H1 (cell line): ENCODE results near the gene EN1.

Experiments used
- CBX8 ChIP-seq: fragments of 300-800, 300-1000 bp; sonication (generic); IDR thresholded peaks from 2 replicates; pipeline ENCODE4 v1.7.1; 2016; ENCODE audit warnings: low read depth, low read length, borderline replicate concordance
- CHD1 ChIP-seq: IDR thresholded peaks from 2 replicates; pipeline ENCODE4 v1.6.1; 2012; ENCODE audit warnings: low read depth, low read length, improper control_type of control experiment
- CTCF ChIP-seq, 3 experiments: IDR thresholded peaks; 1 replicate in 2 of 3; 2 replicates in 1 of 3; pipeline versions ENCODE4 v1.5.1 to v1.6.1; 2011; ENCODE audit warnings: low read length in 3 of 3, mild to moderate bottlenecking in 3 of 3, inconsistent platforms in 2 of 3, low read depth in 1 of 3, moderate library complexity in 1 of 3; ENCODE audit not compliant: insufficient read depth in 1 of 3; ENCODE audit errors: control extremely low read depth in 1 of 3
- E2F6 ChIP-seq: IDR thresholded peaks from 2 replicates; pipeline ENCODE4 v1.6.1; 2012; ENCODE audit warnings: inconsistent platforms
- EZH2 ChIP-seq: fragments of 200-600 bp; sonication (generic); IDR thresholded peaks from 2 replicates; pipeline ENCODE4 v1.7.1; 2012; ENCODE audit warnings: low read depth, mild to moderate bottlenecking, moderate library complexity, low read length, inconsistent platforms; ENCODE audit not compliant: severe bottlenecking
- FOSL1 ChIP-seq: IDR thresholded peaks from 2 replicates; pipeline ENCODE4 v1.6.1; 2011; ENCODE audit warnings: mild to moderate bottlenecking, low read depth, low read length, moderate library complexity; ENCODE audit not compliant: insufficient read depth
- GTF2F1 ChIP-seq: IDR thresholded peaks from 2 replicates; pipeline ENCODE4 v1.6.1; 2012; ENCODE audit warnings: low read depth, low read length, improper control_type of control experiment, borderline replicate concordance
- POLR2AphosphoS5 ChIP-seq: IDR thresholded peaks from 2 replicates; pipeline ENCODE4 v1.6.1; 2011; ENCODE audit warnings: low read depth, low read length
- RAD21 ChIP-seq, 2 experiments: IDR thresholded peaks in 1 of 2; conservative IDR thresholded peaks in 1 of 2; 2 replicates each; pipeline ENCODE4 v1.6.1; 2011; ENCODE audit warnings: low read depth in 2 of 2, low read length in 2 of 2, improper control_type of control experiment in 1 of 2, inconsistent platforms in 1 of 2, mild to moderate bottlenecking in 1 of 2, moderate library complexity in 1 of 2
- USF2 ChIP-seq: IDR thresholded peaks from 2 replicates; pipeline ENCODE4 v1.6.1; 2011; ENCODE audit warnings: low read length, improper control_type of control experiment

GRCh38 chr2:118850901-118851415, 3.5 kb upstream of the EN1 start:
- peak; percentile 60 for TF ChIP-seq EZH2
- TF ChIP-seq CTCF (IDR thresholded peaks at IDR 0.05; ENCODE audit: control extremely low read depth in 1 of 3, insufficient read depth in 1 of 3, low read depth in 1 of 3, low read length in 3 of 3): no peak
- TF ChIP-seq CHD1: no peak
- TF ChIP-seq POLR2AphosphoS5: no peak
- no peak for TF ChIP-seq GTF2F1
- TF ChIP-seq CBX8: no peak; the same call in 1 of the 2 replicates
- TF ChIP-seq FOSL1: no peak
- no peak for TF ChIP-seq RAD21 (IDR thresholded peaks at IDR 0.05 in 1 of 2, conservative IDR thresholded peaks at IDR 0.05 in 1 of 2; ENCODE audit: low read depth in 2 of 2, low read length in 2 of 2)
- TF ChIP-seq E2F6: no peak
- no peak for TF ChIP-seq USF2
